ENCODE data around the gene GCNT3.
A peak's percentile ranks its signal among the peaks of the same experiment; 100 is the strongest.

GCNT3 gene

DNA sequence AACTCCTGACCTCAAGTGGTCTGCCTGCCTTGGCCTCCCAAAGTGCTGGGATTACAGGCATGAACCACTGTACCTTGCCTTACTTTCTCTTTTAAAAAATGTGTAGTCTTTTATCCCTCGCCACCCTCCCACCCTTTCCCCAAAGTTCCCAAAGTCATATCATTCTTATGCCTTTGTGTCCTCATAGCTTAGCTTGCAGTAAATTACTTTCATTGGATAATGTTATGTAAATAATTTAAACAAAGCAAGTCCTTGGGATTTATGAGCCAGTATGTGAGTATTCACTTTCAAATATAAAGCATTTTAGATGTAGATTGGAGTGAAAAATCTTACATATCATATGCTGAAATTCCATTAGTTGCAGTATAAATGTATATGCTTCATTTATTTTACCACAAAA is 34.7 kb downstream of the GCNT3 start:
- Histone ChIP-seq H3K9me3 (ENCODE audit: insufficient read depth, low read length) (no peaks in the 10 kb centered on the region), H3K4me3 (ENCODE audit: insufficient read length, low read depth) (no peak overlapping the region), H3K9ac (ENCODE audit: insufficient read length, low read depth) (no peak overlapping the region), H3K27me3 (ENCODE audit: insufficient read depth, insufficient read length) (no peaks in the 10 kb centered on the region), H3K4me1 (ENCODE audit: insufficient read depth, insufficient read length) (no peaks in the 10 kb centered on the region), H3K36me3 (ENCODE audit: insufficient read depth, insufficient read length, low read length) (peaks cover 82% of the 10 kb centered on the region)
- DNase-seq (ENCODE audit: low read depth, low spot score), result no peak
- TF ChIP-seq SUZ12 (IDR thresholded peaks at IDR 0.05; ENCODE audit: extremely low read depth, insufficient read depth, insufficient read length) (no peak), YY1 (IDR thresholded peaks at IDR 0.05; ENCODE audit: insufficient read depth, insufficient read length) (no peak), ZNF274 (IDR thresholded peaks at IDR 0.05; ENCODE audit: low read depth, low read length) (no peak)

- TF ChIP-seq ZNF274 (IDR thresholded peaks at IDR 0.05; ENCODE audit: low read depth, low read length), result no peak
- no peak for TF ChIP-seq YY1 (IDR thresholded peaks at IDR 0.05; ENCODE audit: insufficient read depth, insufficient read length)
- no peak for TF ChIP-seq SUZ12 (IDR thresholded peaks at IDR 0.05; ENCODE audit: extremely low read depth, insufficient read depth, insufficient read length)
- Histone ChIP-seq H3K9ac (ENCODE audit: insufficient read length, low read depth) (no peak overlapping the region), H3K36me3 (ENCODE audit: insufficient read depth, insufficient read length, low read length) (peaks cover 82% of the 10 kb centered on the region), H3K27me3 (ENCODE audit: insufficient read depth, insufficient read length) (no peaks in the 10 kb centered on the region), H3K4me3 (ENCODE audit: insufficient read length, low read depth) (no peak overlapping the region), H3K9me3 (ENCODE audit: insufficient read depth, low read length) (no peaks in the 10 kb centered on the region; the same call in 1 of the 2 replicates), H3K4me1 (ENCODE audit: insufficient read depth, insufficient read length) (no peaks in the 10 kb centered on the region)
- DNase-seq (ENCODE audit: low read depth, low spot score), result no peak
Measured at GRCh38 chr15:59647085-59647484, 35.5 kb downstream of the GCNT3 start.

- TF ChIP-seq ZNF274 (IDR thresholded peaks at IDR 0.05; ENCODE audit: low read depth, low read length) (no peak), YY1 (IDR thresholded peaks at IDR 0.05; ENCODE audit: insufficient read depth, insufficient read length) (no peak), SUZ12 (IDR thresholded peaks at IDR 0.05; ENCODE audit: extremely low read depth, insufficient read depth, insufficient read length) (no peak)
- no peak for DNase-seq (ENCODE audit: low read depth, low spot score)
- H3K9ac ChIP-seq (ENCODE audit: insufficient read length, low read depth), result no peak overlapping the region
- H3K27me3 ChIP-seq (ENCODE audit: insufficient read depth, insufficient read length), result no peaks in the 10 kb centered on the region
- no peaks in the 10 kb centered on the region; the same call in 1 of the 2 replicates for H3K9me3 ChIP-seq (ENCODE audit: insufficient read depth, low read length)
- H3K4me3 ChIP-seq (ENCODE audit: insufficient read length, low read depth), result no peak overlapping the region
- peaks cover 91% of the 10 kb centered on the region for H3K36me3 ChIP-seq (ENCODE audit: insufficient read depth, insufficient read length, low read length)
- no peaks in the 10 kb centered on the region for H3K4me1 ChIP-seq (ENCODE audit: insufficient read depth, insufficient read length)
Measured at GRCh38 chr15:59649603-59650002, 38.0 kb downstream of the GCNT3 start.

DNA sequence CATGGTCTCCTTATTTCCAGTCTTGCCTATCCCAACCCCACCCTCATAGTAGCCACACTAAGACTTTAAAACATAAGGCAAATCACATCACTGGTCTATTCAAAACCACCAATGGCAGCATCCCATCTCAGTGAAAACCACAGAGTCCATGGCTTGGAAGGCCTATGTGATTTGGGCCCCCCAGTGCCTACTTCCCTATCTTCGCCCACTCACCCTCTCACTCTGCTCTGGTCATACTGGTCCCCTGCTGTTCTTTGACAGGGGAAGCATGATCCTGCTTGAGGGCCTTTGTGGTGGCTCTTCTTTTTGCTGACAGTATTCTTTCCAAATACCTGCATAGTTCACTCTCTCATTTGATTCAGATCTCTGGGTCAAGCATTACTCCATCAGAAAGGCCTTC is 42.5 kb downstream of the GCNT3 start:
- no peak for DNase-seq (ENCODE audit: low read depth, low spot score)
- Histone ChIP-seq H3K27me3 (ENCODE audit: insufficient read depth, insufficient read length) (no peaks in the 10 kb centered on the region), H3K9me3 (ENCODE audit: insufficient read depth, low read length) (no peaks in the 10 kb centered on the region; the same call in 1 of the 2 replicates), H3K4me3 (ENCODE audit: insufficient read length, low read depth) (no peak overlapping the region), H3K9ac (ENCODE audit: insufficient read length, low read depth) (no peak overlapping the region), H3K4me1 (ENCODE audit: insufficient read depth, insufficient read length) (no peaks in the 10 kb centered on the region), H3K36me3 (ENCODE audit: insufficient read depth, insufficient read length, low read length) (peaks cover 63% of the 10 kb centered on the region)
- TF ChIP-seq SUZ12 (IDR thresholded peaks at IDR 0.05; ENCODE audit: extremely low read depth, insufficient read depth, insufficient read length) (no peak), YY1 (IDR thresholded peaks at IDR 0.05; ENCODE audit: insufficient read depth, insufficient read length) (no peak), ZNF274 (IDR thresholded peaks at IDR 0.05; ENCODE audit: low read depth, low read length) (no peak)

- Histone ChIP-seq H3K9me3 (ENCODE audit: insufficient read depth, low read length) (no peaks in the 10 kb centered on the region; the same call in 1 of the 2 replicates), H3K27me3 (ENCODE audit: insufficient read depth, insufficient read length) (no peaks in the 10 kb centered on the region), H3K4me3 (ENCODE audit: insufficient read length, low read depth) (peak within 1 kb of the TSS; percentile 87), H3K36me3 (ENCODE audit: insufficient read depth, insufficient read length, low read length) (peaks cover 49% of the 10 kb centered on the region), H3K9ac (ENCODE audit: insufficient read length, low read depth) (peak within 1 kb of the TSS; percentile 93), H3K4me1 (ENCODE audit: insufficient read depth, insufficient read length) (no peaks in the 10 kb centered on the region)
- TF ChIP-seq ZNF274 (IDR thresholded peaks at IDR 0.05; ENCODE audit: low read depth, low read length), result no peak
- no peak for TF ChIP-seq SUZ12 (IDR thresholded peaks at IDR 0.05; ENCODE audit: extremely low read depth, insufficient read depth, insufficient read length)
- TF ChIP-seq YY1 (IDR thresholded peaks at IDR 0.05; ENCODE audit: insufficient read depth, insufficient read length), result no peak
- peak; percentile 93 for DNase-seq (ENCODE audit: low read depth, low spot score)
Measured at GRCh38 chr15:59656897-59657634, 45.5 kb downstream of the GCNT3 start, which contains the start of gene GTF2A2. Gene GTF2A2, minus strand, starts transcription at chr15:59657515. Its CDS starts 5,238 bp downstream, at chr15:59652277.

DNA sequence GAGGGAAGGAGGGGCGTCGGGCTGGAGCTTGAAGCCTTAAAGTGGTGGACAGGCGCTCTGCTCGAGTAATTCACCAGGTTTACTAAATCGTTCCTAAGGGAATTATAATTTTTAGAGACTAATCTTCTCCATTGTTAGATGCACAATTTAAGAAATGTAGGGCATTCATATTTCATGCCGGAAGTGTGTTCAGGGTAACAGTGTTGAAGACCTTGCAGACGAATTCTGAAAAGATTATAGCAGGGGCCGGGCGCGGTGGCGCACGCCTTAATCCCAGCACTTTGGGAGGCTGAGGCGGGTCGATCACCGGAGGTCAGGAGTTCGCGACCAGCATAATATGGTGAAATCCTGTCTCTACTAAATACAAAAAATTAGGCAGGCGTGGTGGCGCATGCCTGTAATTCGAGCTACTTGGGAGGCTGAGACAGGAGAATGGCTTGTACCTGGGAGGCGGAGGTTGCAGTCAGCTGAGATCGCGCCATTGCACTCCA is 46.1 kb downstream of the GCNT3 start:
- Histone ChIP-seq H3K27me3 (ENCODE audit: insufficient read depth, insufficient read length) (no peaks in the 10 kb centered on the region), H3K4me1 (ENCODE audit: insufficient read depth, insufficient read length) (no peaks in the 10 kb centered on the region), H3K4me3 (ENCODE audit: insufficient read length, low read depth) (peak overlapping the region; percentile 87), H3K9ac (ENCODE audit: insufficient read length, low read depth) (no peak overlapping the region), H3K36me3 (ENCODE audit: insufficient read depth, insufficient read length, low read length) (peaks cover 48% of the 10 kb centered on the region), H3K9me3 (ENCODE audit: insufficient read depth, low read length) (no peaks in the 10 kb centered on the region)
- no peak for DNase-seq (ENCODE audit: low read depth, low spot score)
- no peak for TF ChIP-seq YY1 (IDR thresholded peaks at IDR 0.05; ENCODE audit: insufficient read depth, insufficient read length)
- no peak for TF ChIP-seq SUZ12 (IDR thresholded peaks at IDR 0.05; ENCODE audit: extremely low read depth, insufficient read depth, insufficient read length)
- TF ChIP-seq ZNF274 (IDR thresholded peaks at IDR 0.05; ENCODE audit: low read depth, low read length), result no peak

DNA sequence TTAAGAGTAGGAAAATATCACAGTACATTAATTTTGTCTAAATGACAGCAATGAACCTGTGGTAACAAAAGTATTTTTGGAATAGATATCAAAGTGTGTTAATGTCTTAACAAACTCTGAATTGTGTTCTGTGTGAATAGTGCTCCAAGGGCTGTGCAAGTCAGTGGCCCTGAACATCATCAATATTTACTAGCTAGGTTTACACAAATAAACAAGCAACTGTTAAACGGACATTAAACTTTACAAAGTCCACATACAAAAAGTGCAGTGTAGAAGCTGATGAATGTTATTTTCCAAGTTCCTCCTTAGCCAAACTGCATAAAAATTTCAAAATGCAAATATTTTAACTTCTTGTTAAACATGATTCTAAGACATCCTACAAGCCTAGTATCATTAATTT is 47.8 kb downstream of the GCNT3 start:
- TF ChIP-seq YY1 (IDR thresholded peaks at IDR 0.05; ENCODE audit: insufficient read depth, insufficient read length) (no peak), SUZ12 (IDR thresholded peaks at IDR 0.05; ENCODE audit: extremely low read depth, insufficient read depth, insufficient read length) (no peak), ZNF274 (IDR thresholded peaks at IDR 0.05; ENCODE audit: low read depth, low read length) (no peak)
- H3K4me3 ChIP-seq (ENCODE audit: insufficient read length, low read depth), result no peak overlapping the region
- H3K36me3 ChIP-seq (ENCODE audit: insufficient read depth, insufficient read length, low read length), result peaks cover 44% of the 10 kb centered on the region
- H3K9ac ChIP-seq (ENCODE audit: insufficient read length, low read depth), result no peak overlapping the region
- no peaks in the 10 kb centered on the region for H3K27me3 ChIP-seq (ENCODE audit: insufficient read depth, insufficient read length)
- no peaks in the 10 kb centered on the region for H3K9me3 ChIP-seq (ENCODE audit: insufficient read depth, low read length)
- DNase-seq (ENCODE audit: low read depth, low spot score), result no peak
- H3K4me1 ChIP-seq (ENCODE audit: insufficient read depth, insufficient read length), result no peaks in the 10 kb centered on the region

All from NT2/D1 (cell line).